Activated naive CD4-positive, alpha-beta T cell treated with anti-CD3 and anti-CD28 coated beads, Interleukin-2, amount 50 U/mL, for 16 hours (primary cell): ENCODE data around the gene ADGRV1.
"Not testable (repeated sequence)": the region's sequence is repeated elsewhere in the genome, so short reads cannot be mapped to it uniquely, and the experiment has no call there.

Source experiments
- DNase-seq: peaks from one replicate; pipeline ENCODE4 v3.0.0-alpha.2; 2020

ADGRV1 gene

GRCh38 chr5:91049112-91049511 lies 490.5 kb downstream of the ADGRV1 start:
- no peak for DNase-seq

GRCh38 chr5:91049800-91050199 lies 491.2 kb downstream of the ADGRV1 start:
- DNase-seq: no peak

GRCh38 chr5:91052411-91052810 lies 493.8 kb downstream of the ADGRV1 start:
- not testable (repeated sequence) for DNase-seq

- no peak for DNase-seq
Measured at GRCh38 chr5:91052977-91053740, 494.6 kb downstream of the ADGRV1 start.

GRCh38 chr5:91053741-91054025 lies 495.1 kb downstream of the ADGRV1 start:
- no peak for DNase-seq

- DNase-seq: no peak
Measured at GRCh38 chr5:91058155-91058554, 499.6 kb downstream of the ADGRV1 start.

GRCh38 chr5:91058575-91058974 lies 500.0 kb downstream of the ADGRV1 start:
- no peak for DNase-seq

- no peak for DNase-seq
Measured at GRCh38 chr5:91059409-91059808, 500.8 kb downstream of the ADGRV1 start.

- DNase-seq: no peak
Measured at GRCh38 chr5:91061094-91061493, 502.5 kb downstream of the ADGRV1 start.

GRCh38 chr5:91061946-91062562 lies 503.5 kb downstream of the ADGRV1 start:
- no peak for DNase-seq

- not testable (repeated sequence) for DNase-seq
Measured at GRCh38 chr5:91063098-91063690, 504.6 kb downstream of the ADGRV1 start.

- no peak for DNase-seq
Measured at GRCh38 chr5:91065496-91065895, 506.9 kb downstream of the ADGRV1 start.

GRCh38 chr5:91069364-91069763 lies 510.8 kb downstream of the ADGRV1 start:
- DNase-seq: no peak

- no peak for DNase-seq
Measured at GRCh38 chr5:91070761-91071550, 512.4 kb downstream of the ADGRV1 start.

GRCh38 chr5:91072881-91073280 lies 514.3 kb downstream of the ADGRV1 start:
- no peak for DNase-seq

- no peak for DNase-seq
Measured at GRCh38 chr5:91074615-91075014, 516.0 kb downstream of the ADGRV1 start.

GRCh38 chr5:91076138-91076537 lies 517.5 kb downstream of the ADGRV1 start:
- DNase-seq: no peak

GRCh38 chr5:91077623-91078022 lies 519.0 kb downstream of the ADGRV1 start:
- no peak for DNase-seq

- no peak for DNase-seq
Measured at GRCh38 chr5:91079037-91079436, 520.4 kb downstream of the ADGRV1 start.

- DNase-seq: no peak
Measured at GRCh38 chr5:91089758-91090157, 531.2 kb downstream of the ADGRV1 start.

- no peak for DNase-seq
Measured at GRCh38 chr5:91090995-91091394, 532.4 kb downstream of the ADGRV1 start.

- DNase-seq: no peak
Measured at GRCh38 chr5:91091471-91092234, 533.1 kb downstream of the ADGRV1 start.
